ENCODE results near the gene ZBTB16. TPM values are rescaled to one million over a fixed set of nuclear protein-coding genes. Genes with fewer than 3 reads are reported as not detected.

Gene ZBTB16
- total and polyA plus RNA-seq, 11 donors, result 15.3 to 130 (median 62.8) TPM

GRCh38 chr11:114019574-114019973, 39.9 kb upstream of the ZBTB16 start:
- Histone ChIP-seq H3K27me3 (no peaks in the 10 kb centered on the region), H3K27ac (no peak overlapping the region), H3K4me3 (no peak overlapping the region), H3K4me1 (peaks cover 0 to 4% (median 0%) of the 10 kb centered on the region in 12 donors), H3K9me3 (no peaks in the 10 kb centered on the region), H3K36me3 (no peaks in the 10 kb centered on the region)
- 78 to 88% (median 84%) methylated on average over 5 of the region's 5 CpGs for WGBS, 4 donors
- DNase-seq, result no peak
- no peak for ATAC-seq
- intact Hi-C loops (cut with DNase I), result no loop called here
- TF ChIP-seq CTCF (IDR thresholded peaks at IDR 0.05) (no peak), POLR2A (IDR thresholded peaks at IDR 0.05) (no peak)

- H3K4me1 ChIP-seq, result peaks cover 0 to 12% (median 0%) of the 10 kb centered on the region in 12 donors
- WGBS, 4 donors, result 50 to 64% (median 52%) methylated on average over 3 of the region's 3 CpGs
- no peak for TF ChIP-seq POLR2A (IDR thresholded peaks at IDR 0.05)
- no peak for TF ChIP-seq CTCF (IDR thresholded peaks at IDR 0.05)
- intact Hi-C loops (cut with DNase I), result loop anchor here in 4 of 10 donors (10.0 kb wide), 2 partner anchors 121 to 131 kb away; partner anchors contain the start of gene HTR3B (in 2 of the 4)
- no peaks in the 10 kb centered on the region for H3K9me3 ChIP-seq
- peak in 3 of 4 donors; percentile 19 to 29 (median 19) for ATAC-seq
- no peak overlapping the region for H3K4me3 ChIP-seq
- no peak for DNase-seq
- peaks cover 0 to 3% (median 0%) of the 10 kb centered on the region in 9 donors for H3K27me3 ChIP-seq
- no peaks in the 10 kb centered on the region for H3K36me3 ChIP-seq
- H3K27ac ChIP-seq, result peak overlapping the region in 1 of 12 donors; percentile 63
These were observed 34.1 kb upstream of the ZBTB16 start for GRCh38 chr11:114025329-114025907.

GRCh38 chr11:114026355-114026754, 33.2 kb upstream of the ZBTB16 start:
- DNase-seq (no peak), ATAC-seq (no peak)
- intact Hi-C loops (cut with DNase I), result loop anchor here in 4 of 10 donors (10.0 kb wide), 2 partner anchors 122 to 132 kb away; partner anchors contain the start of gene HTR3B (in 2 of the 4)
- Histone ChIP-seq H3K4me1 (peaks cover 0 to 12% (median 0%) of the 10 kb centered on the region in 12 donors), H3K4me3 (no peak overlapping the region), H3K27ac (peak overlapping the region in 1 of 12 donors; percentile 63), H3K36me3 (no peaks in the 10 kb centered on the region), H3K27me3 (peaks cover 0 to 3% (median 0%) of the 10 kb centered on the region in 9 donors), H3K9me3 (no peaks in the 10 kb centered on the region)
- TF ChIP-seq POLR2A (IDR thresholded peaks at IDR 0.05), result no peak
- peak in 1 of 12 donors; percentile 4 for TF ChIP-seq CTCF (IDR thresholded peaks at IDR 0.05)
- 33 to 67% (median 48%) methylated on average over 1 of the region's 1 CpG for WGBS, 4 donors

- intact Hi-C loops (cut with DNase I), result loop anchor here in 4 of 10 donors (10.0 kb wide), 2 partner anchors 123 to 133 kb away; partner anchors contain the start of gene HTR3B (in 2 of the 4)
- ATAC-seq, result no peak
- Histone ChIP-seq H3K4me1 (peaks cover 0 to 12% (median 0%) of the 10 kb centered on the region in 12 donors), H3K36me3 (no peaks in the 10 kb centered on the region), H3K27ac (peak overlapping the region in 1 of 12 donors; percentile 63), H3K9me3 (no peaks in the 10 kb centered on the region), H3K4me3 (no peak overlapping the region), H3K27me3 (peaks cover 0 to 3% (median 0%) of the 10 kb centered on the region in 9 donors)
- TF ChIP-seq CTCF (IDR thresholded peaks at IDR 0.05), result no peak
- TF ChIP-seq POLR2A (IDR thresholded peaks at IDR 0.05), result no peak
- WGBS, 4 donors, result 87 to 90% (median 89%) methylated on average over 11 of the region's 11 CpGs
- DNase-seq, result no peak
These were observed 32.1 kb upstream of the ZBTB16 start for GRCh38 chr11:114027391-114027790.

Measured in heart left ventricle (tissue), 16 donors.